ENCODE measurements around the gene WLS.

Gene WLS

GRCh38 chr1:68234094-68234493, 1.8 kb upstream of the WLS start:
- H3K27ac Mint-ChIP-seq: no peak overlapping the region
- H3K27me3 Mint-ChIP-seq (ENCODE audit: low read depth): peaks cover 51% of the 10 kb centered on the region
- DNase-seq (ENCODE audit: low spot score): no peak
- no peaks in the 10 kb centered on the region for H3K9me3 Mint-ChIP-seq
- peaks cover 3% of the 10 kb centered on the region for H3K4me1 Mint-ChIP-seq (ENCODE audit: low read depth)
- H3K4me3 Mint-ChIP-seq: no peak overlapping the region
- no peaks in the 10 kb centered on the region for H3K36me3 Mint-ChIP-seq (ENCODE audit: low read depth)

- Mint-ChIP-seq H3K4me3 (no peak overlapping the region), H3K4me1 (ENCODE audit: low read depth) (peaks cover 3% of the 10 kb centered on the region)
Observed at GRCh38 chr1:68233202-68233601, 879 bp upstream of the WLS start.

GRCh38 chr1:68231627-68232288, 565 bp downstream of the WLS start:
- H3K36me3 Mint-ChIP-seq (ENCODE audit: low read depth): no peaks in the 10 kb centered on the region
- H3K27me3 Mint-ChIP-seq (ENCODE audit: low read depth): peaks cover 58% of the 10 kb centered on the region
- no peak overlapping the region for H3K4me3 Mint-ChIP-seq
- no peak for DNase-seq (ENCODE audit: low spot score)
- peaks cover 3% of the 10 kb centered on the region for H3K4me1 Mint-ChIP-seq (ENCODE audit: low read depth)
- no peaks in the 10 kb centered on the region for H3K9me3 Mint-ChIP-seq
- H3K27ac Mint-ChIP-seq: no peak overlapping the region

More at GRCh38 chr1:68233202-68233601, 879 bp upstream of the WLS start:
- Mint-ChIP-seq H3K27me3 (ENCODE audit: low read depth) (peaks cover 56% of the 10 kb centered on the region), H3K27ac (no peak overlapping the region), H3K36me3 (ENCODE audit: low read depth) (no peaks in the 10 kb centered on the region), H3K9me3 (no peaks in the 10 kb centered on the region)
- no peak for DNase-seq (ENCODE audit: low spot score)

- Mint-ChIP-seq H3K36me3 (ENCODE audit: low read depth) (no peaks in the 10 kb centered on the region), H3K4me3 (peak overlapping the region; percentile 45), H3K27me3 (ENCODE audit: low read depth) (peaks cover 62% of the 10 kb centered on the region), H3K27ac (no peak overlapping the region), H3K4me1 (ENCODE audit: low read depth) (peaks cover 3% of the 10 kb centered on the region), H3K9me3 (no peaks in the 10 kb centered on the region)
- no peak for DNase-seq (ENCODE audit: low spot score)
Observed at GRCh38 chr1:68230901-68231626, 1.3 kb downstream of the WLS start.

GRCh38 chr1:68230484-68230802, 1.9 kb downstream of the WLS start:
- peaks cover 64% of the 10 kb centered on the region for H3K27me3 Mint-ChIP-seq (ENCODE audit: low read depth)
- no peak for DNase-seq (ENCODE audit: low spot score)
- peaks cover 3% of the 10 kb centered on the region for H3K4me1 Mint-ChIP-seq (ENCODE audit: low read depth)
- H3K4me3 Mint-ChIP-seq: peak overlapping the region; percentile 45
- no peaks in the 10 kb centered on the region for H3K9me3 Mint-ChIP-seq
- H3K27ac Mint-ChIP-seq: no peak overlapping the region
- H3K36me3 Mint-ChIP-seq (ENCODE audit: low read depth): no peaks in the 10 kb centered on the region

- no peak overlapping the region for H3K27ac Mint-ChIP-seq
- no peak for DNase-seq (ENCODE audit: low spot score)
- peaks cover 3% of the 10 kb centered on the region for H3K4me1 Mint-ChIP-seq (ENCODE audit: low read depth)
- no peaks in the 10 kb centered on the region for H3K9me3 Mint-ChIP-seq
- no peaks in the 10 kb centered on the region for H3K36me3 Mint-ChIP-seq (ENCODE audit: low read depth)
- no peak overlapping the region for H3K4me3 Mint-ChIP-seq
- H3K27me3 Mint-ChIP-seq (ENCODE audit: low read depth): peaks cover 64% of the 10 kb centered on the region
Observed at GRCh38 chr1:68229650-68230483, 2.5 kb downstream of the WLS start.

GRCh38 chr1:68228851-68229250, 3.5 kb downstream of the WLS start:
- no peak overlapping the region for H3K27ac Mint-ChIP-seq

GRCh38 chr1:68227598-68227997, 4.7 kb downstream of the WLS start:
- Mint-ChIP-seq H3K36me3 (ENCODE audit: low read depth) (no peaks in the 10 kb centered on the region), H3K4me3 (no peak overlapping the region), H3K27ac (no peak overlapping the region), H3K27me3 (ENCODE audit: low read depth) (peaks cover 43% of the 10 kb centered on the region), H3K9me3 (no peaks in the 10 kb centered on the region), H3K4me1 (ENCODE audit: low read depth) (peaks cover 2% of the 10 kb centered on the region)
- no peak for DNase-seq (ENCODE audit: low spot score)

More at GRCh38 chr1:68228851-68229250, 3.5 kb downstream of the WLS start:
- Mint-ChIP-seq H3K4me3 (no peak overlapping the region), H3K27me3 (ENCODE audit: low read depth) (peaks cover 54% of the 10 kb centered on the region), H3K9me3 (no peaks in the 10 kb centered on the region), H3K4me1 (ENCODE audit: low read depth) (peaks cover 3% of the 10 kb centered on the region), H3K36me3 (ENCODE audit: low read depth) (no peaks in the 10 kb centered on the region)
- no peak for DNase-seq (ENCODE audit: low spot score)

- no peak for DNase-seq (ENCODE audit: low spot score)
- Mint-ChIP-seq H3K36me3 (ENCODE audit: low read depth) (no peaks in the 10 kb centered on the region), H3K4me1 (ENCODE audit: low read depth) (no peaks in the 10 kb centered on the region), H3K27ac (no peak overlapping the region), H3K4me3 (no peak overlapping the region), H3K9me3 (no peaks in the 10 kb centered on the region), H3K27me3 (ENCODE audit: low read depth) (peaks cover 29% of the 10 kb centered on the region)
Observed at GRCh38 chr1:68225781-68226180, 6.5 kb downstream of the WLS start.

- Mint-ChIP-seq H3K27me3 (ENCODE audit: low read depth) (peaks cover 9% of the 10 kb centered on the region), H3K36me3 (ENCODE audit: low read depth) (no peaks in the 10 kb centered on the region), H3K4me1 (ENCODE audit: low read depth) (no peaks in the 10 kb centered on the region), H3K27ac (no peak overlapping the region), H3K4me3 (no peak overlapping the region), H3K9me3 (no peaks in the 10 kb centered on the region)
- no peak for DNase-seq (ENCODE audit: low spot score)
Observed at GRCh38 chr1:68223687-68224086, 8.6 kb downstream of the WLS start.

GRCh38 chr1:68221980-68222373, 10.3 kb downstream of the WLS start:
- Mint-ChIP-seq H3K36me3 (ENCODE audit: low read depth) (no peaks in the 10 kb centered on the region), H3K4me3 (no peak overlapping the region), H3K4me1 (ENCODE audit: low read depth) (no peaks in the 10 kb centered on the region), H3K27me3 (ENCODE audit: low read depth) (peaks cover 9% of the 10 kb centered on the region), H3K27ac (no peak overlapping the region), H3K9me3 (no peaks in the 10 kb centered on the region)
- no peak for DNase-seq (ENCODE audit: low spot score)

GRCh38 chr1:68221001-68221979, 11.0 kb downstream of the WLS start:
- no peak for DNase-seq (ENCODE audit: low spot score)
- Mint-ChIP-seq H3K27me3 (ENCODE audit: low read depth) (peaks cover 4% of the 10 kb centered on the region), H3K9me3 (no peaks in the 10 kb centered on the region), H3K27ac (no peak overlapping the region), H3K4me3 (no peak overlapping the region), H3K4me1 (ENCODE audit: low read depth) (no peaks in the 10 kb centered on the region), H3K36me3 (ENCODE audit: low read depth) (no peaks in the 10 kb centered on the region)

GRCh38 chr1:68220420-68220819, 11.9 kb downstream of the WLS start:
- no peaks in the 10 kb centered on the region for H3K4me1 Mint-ChIP-seq (ENCODE audit: low read depth)
- no peaks in the 10 kb centered on the region for H3K36me3 Mint-ChIP-seq (ENCODE audit: low read depth)
- no peaks in the 10 kb centered on the region for H3K9me3 Mint-ChIP-seq
- no peak for DNase-seq (ENCODE audit: low spot score)
- no peak overlapping the region for H3K4me3 Mint-ChIP-seq
- H3K27me3 Mint-ChIP-seq (ENCODE audit: low read depth): peaks cover 2% of the 10 kb centered on the region
- no peak overlapping the region for H3K27ac Mint-ChIP-seq
